ENCODE measurements around the gene MYBBP1A. TPM values are rescaled to one million over a fixed set of nuclear protein-coding genes. Genes with fewer than 3 reads are reported as not detected.
"Not testable (repeated sequence)": the region's sequence is repeated elsewhere in the genome, so short reads cannot be mapped to it uniquely, and the experiment has no call there.

MYBBP1A gene
- total and polyA plus RNA-seq, 9 donors, result 12.7 to 71.4 (median 45.5) TPM

- peaks cover 3% of the 10 kb centered on the region for H3K4me1 ChIP-seq (ENCODE audit: insufficient read depth)
- no peak for DNase-seq
- intact Hi-C loops (cut with DNase I), result no loop called here
- H3K9me3 ChIP-seq, result no peaks in the 10 kb centered on the region
- whole genome bisulfite sequencing, 3 donors, result 70 to 93% (median 77%) methylated on average over 4 to 10 of the region's 10 CpGs
- no peaks in the 10 kb centered on the region for H3K27me3 ChIP-seq
- H3K27ac ChIP-seq, result no peak overlapping the region
- H3K36me3 ChIP-seq, result no peaks in the 10 kb centered on the region
- no peak overlapping the region for H3K4me3 ChIP-seq
- TF ChIP-seq EP300 (IDR thresholded peaks at IDR 0.05), result no peak
- no peak for TF ChIP-seq POLR2A (IDR thresholded peaks at IDR 0.05)
- TF ChIP-seq CTCF (IDR thresholded peaks at IDR 0.05), result no peak
Observed at GRCh38 chr17:4590981-4591453, 35.8 kb upstream of the MYBBP1A start.

GRCh38 chr17:4590042-4590441 is 34.9 kb upstream of the MYBBP1A start:
- intact Hi-C loops (cut with DNase I), result not testable (repeated sequence)

GRCh38 chr17:4588898-4589625 is 33.9 kb upstream of the MYBBP1A start:
- intact Hi-C loops (cut with DNase I), result no loop called here
- Histone ChIP-seq H3K27me3 (no peaks in the 10 kb centered on the region), H3K27ac (no peak overlapping the region), H3K36me3 (no peaks in the 10 kb centered on the region), H3K9me3 (no peaks in the 10 kb centered on the region), H3K4me3 (no peak overlapping the region), H3K4me1 (ENCODE audit: insufficient read depth) (peaks cover 5% of the 10 kb centered on the region)
- DNase-seq, result no peak
- TF ChIP-seq POLR2A (IDR thresholded peaks at IDR 0.05) (no peak), EP300 (IDR thresholded peaks at IDR 0.05) (no peak), CTCF (IDR thresholded peaks at IDR 0.05) (no peak)
- 80 to 90% (median 85%) methylated on average over 22 of the region's 22 CpGs for WGBS, 3 donors

More at GRCh38 chr17:4590042-4590441, 34.9 kb upstream of the MYBBP1A start:
- H3K27ac ChIP-seq; H3K4me3 ChIP-seq; H3K36me3 ChIP-seq; H3K4me1 ChIP-seq (ENCODE audit: insufficient read depth); H3K9me3 ChIP-seq; H3K27me3 ChIP-seq; DNase-seq: not testable (repeated sequence)
- 71 to 79% (median 77%) methylated on average over 11 of the region's 11 CpGs for WGBS, 3 donors

GRCh38 chr17:4588391-4588790 is 33.2 kb upstream of the MYBBP1A start:
- H3K9me3 ChIP-seq, result no peaks in the 10 kb centered on the region
- H3K27ac ChIP-seq, result no peak overlapping the region
- H3K4me3 ChIP-seq, result no peak overlapping the region
- no peak for DNase-seq
- WGBS, 3 donors, result 86 to 91% (median 87%) methylated on average over 11 of the region's 11 CpGs
- intact Hi-C loops (cut with DNase I), result no loop called here
- H3K4me1 ChIP-seq (ENCODE audit: insufficient read depth), result peaks cover 9% of the 10 kb centered on the region
- H3K27me3 ChIP-seq, result no peaks in the 10 kb centered on the region
- no peaks in the 10 kb centered on the region for H3K36me3 ChIP-seq
- TF ChIP-seq EP300 (IDR thresholded peaks at IDR 0.05) (no peak), POLR2A (IDR thresholded peaks at IDR 0.05) (no peak)

GRCh38 chr17:4587803-4588202 is 32.6 kb upstream of the MYBBP1A start:
- Histone ChIP-seq H3K4me3 (no peak overlapping the region), H3K4me1 (ENCODE audit: insufficient read depth) (peaks cover 9% of the 10 kb centered on the region), H3K9me3 (no peaks in the 10 kb centered on the region), H3K27ac (peak overlapping the region in 1 of 2 donors; percentile 15), H3K27me3 (no peaks in the 10 kb centered on the region), H3K36me3 (no peaks in the 10 kb centered on the region)
- TF ChIP-seq CTCF (IDR thresholded peaks at IDR 0.05) (no peak), POLR2A (IDR thresholded peaks at IDR 0.05) (no peak), EP300 (IDR thresholded peaks at IDR 0.05) (no peak)
- DNase-seq, result peak in 1 of 5 donors; percentile 13
- intact Hi-C loops (cut with DNase I), result no loop called here
- 57 to 67% (median 63%) methylated on average over 9 of the region's 9 CpGs for WGBS, 3 donors
